Measurements from ENCODE around the gene NBAS.

GRCh38 chr2:15599994-15600393 is 38.9 kb upstream of the NBAS start:
- TF ChIP-seq CTCF (IDR thresholded peaks at IDR 0.05; ENCODE audit: low read depth, low read length) (no peak), EZH2phosphoT487 (IDR thresholded peaks at IDR 0.05; ENCODE audit: low read depth) (no peak)
